Activated T-cell treated with anti-CD3 and anti-CD28 coated beads for 24 hours (primary cell): ENCODE results near the gene ASXL1.

ENCODE experiments used
- DNase-seq: peaks from one replicate; pipeline ENCODE4 v3.0.0-alpha.2; 2020; ENCODE audit warnings: low read depth

ASXL1 gene

GRCh38 chr20:32407131-32407750 is 49.1 kb downstream of the ASXL1 start:
- DNase-seq: peak; percentile 42

GRCh38 chr20:32411955-32412706 is 54.0 kb downstream of the ASXL1 start:
- no peak for DNase-seq

GRCh38 chr20:32415494-32415893 is 57.4 kb downstream of the ASXL1 start:
- no peak for DNase-seq

GRCh38 chr20:32416206-32416605 is 58.1 kb downstream of the ASXL1 start:
- DNase-seq: no peak

- no peak for DNase-seq
Observed at GRCh38 chr20:32418376-32418775, 60.2 kb downstream of the ASXL1 start.

- DNase-seq: no peak
Observed at GRCh38 chr20:32421290-32421689, 63.2 kb downstream of the ASXL1 start.

- no peak for DNase-seq
Observed at GRCh38 chr20:32427996-32428395, 69.9 kb downstream of the ASXL1 start.

- no peak for DNase-seq
Observed at GRCh38 chr20:32429343-32429742, 71.2 kb downstream of the ASXL1 start.

- DNase-seq: no peak
Observed at GRCh38 chr20:32429745-32430360, 71.7 kb downstream of the ASXL1 start.

GRCh38 chr20:32431457-32431856 is 73.3 kb downstream of the ASXL1 start:
- DNase-seq: no peak

- DNase-seq: no peak
Observed at GRCh38 chr20:32432277-32432676, 74.1 kb downstream of the ASXL1 start.

GRCh38 chr20:32433311-32434021 is 75.3 kb downstream of the ASXL1 start:
- no peak for DNase-seq

- DNase-seq: no peak
Observed at GRCh38 chr20:32434434-32434833, 76.3 kb downstream of the ASXL1 start.

GRCh38 chr20:32435449-32436107 is 77.4 kb downstream of the ASXL1 start:
- no peak for DNase-seq

GRCh38 chr20:32436142-32436861 is 78.2 kb downstream of the ASXL1 start:
- no peak for DNase-seq

GRCh38 chr20:32436968-32437367 is 78.8 kb downstream of the ASXL1 start:
- no peak for DNase-seq

- DNase-seq: no peak
Observed at GRCh38 chr20:32437391-32438074, 79.4 kb downstream of the ASXL1 start.

GRCh38 chr20:32438331-32438858 is 80.3 kb downstream of the ASXL1 start:
- DNase-seq: no peak

GRCh38 chr20:32439132-32439829 is 81.2 kb downstream of the ASXL1 start:
- DNase-seq: peak; percentile 21
